ENCODE data around the gene ING3. TPM values are rescaled to one million over a fixed set of nuclear protein-coding genes. Genes with fewer than 3 reads are reported as not detected.

ING3 gene
- total RNA-seq, 4 donors from 2014 or later: 5.8 to 9.9 (median 6.7) TPM

DNA sequence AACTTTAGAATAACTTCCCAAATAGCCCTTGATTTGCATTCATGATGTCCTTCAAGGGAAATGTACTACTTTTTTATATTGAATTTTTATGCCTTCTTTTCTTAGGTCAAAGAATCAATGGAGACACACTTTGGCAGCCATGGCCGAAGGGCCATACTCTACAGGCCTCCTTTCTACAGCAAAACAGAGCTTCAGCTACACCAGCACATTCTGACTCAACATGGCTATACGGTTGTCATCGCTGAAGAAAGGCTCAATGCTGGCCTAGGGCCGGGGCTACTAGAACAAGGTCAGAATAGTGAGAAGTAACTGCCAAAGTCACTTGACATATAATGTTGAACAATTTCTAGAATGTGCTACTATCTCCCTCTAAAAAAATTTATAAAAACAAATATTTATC is 65.0 kb downstream of the ING3 start:
- TF ChIP-seq POLR2A (IDR thresholded peaks at IDR 0.05): no peak
- TF ChIP-seq, protein P1, sequence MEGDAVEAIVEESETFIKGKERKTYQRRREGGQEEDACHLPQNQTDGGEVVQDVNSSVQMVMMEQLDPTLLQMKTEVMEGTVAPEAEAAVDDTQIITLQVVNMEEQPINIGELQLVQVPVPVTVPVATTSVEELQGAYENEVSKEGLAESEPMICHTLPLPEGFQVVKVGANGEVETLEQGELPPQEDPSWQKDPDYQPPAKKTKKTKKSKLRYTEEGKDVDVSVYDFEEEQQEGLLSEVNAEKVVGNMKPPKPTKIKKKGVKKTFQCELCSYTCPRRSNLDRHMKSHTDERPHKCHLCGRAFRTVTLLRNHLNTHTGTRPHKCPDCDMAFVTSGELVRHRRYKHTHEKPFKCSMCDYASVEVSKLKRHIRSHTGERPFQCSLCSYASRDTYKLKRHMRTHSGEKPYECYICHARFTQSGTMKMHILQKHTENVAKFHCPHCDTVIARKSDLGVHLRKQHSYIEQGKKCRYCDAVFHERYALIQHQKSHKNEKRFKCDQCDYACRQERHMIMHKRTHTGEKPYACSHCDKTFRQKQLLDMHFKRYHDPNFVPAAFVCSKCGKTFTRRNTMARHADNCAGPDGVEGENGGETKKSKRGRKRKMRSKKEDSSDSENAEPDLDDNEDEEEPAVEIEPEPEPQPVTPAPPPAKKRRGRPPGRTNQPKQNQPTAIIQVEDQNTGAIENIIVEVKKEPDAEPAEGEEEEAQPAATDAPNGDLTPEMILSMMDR (IDR thresholded peaks at IDR 0.05 in 4 of 5, conservative IDR thresholded peaks at IDR 0.05 in 1 of 5): no peak
- in situ Hi-C loops (cut with MboI; ENCODE audit: low sequenced_read_pairs in 4 of 4): no loop called here
- Histone ChIP-seq H3K4me1 (peaks cover 79 to 83% of the 10 kb centered on the region in 2 donors), H3K36me3 (peaks cover 0 to 10% of the 10 kb centered on the region in 2 donors), H3K27ac (peak overlapping the region; percentile 72 to 98 (median 94)), H3K27me3 (no peaks in the 10 kb centered on the region), H3K9me3 (no peaks in the 10 kb centered on the region), H3K4me3 (no peak overlapping the region)
- ATAC-seq: no peak
- intact Hi-C loops (cut with DNase I; ENCODE audit: low total_unique reads): no loop called here
- no peak for DNase-seq

DNA sequence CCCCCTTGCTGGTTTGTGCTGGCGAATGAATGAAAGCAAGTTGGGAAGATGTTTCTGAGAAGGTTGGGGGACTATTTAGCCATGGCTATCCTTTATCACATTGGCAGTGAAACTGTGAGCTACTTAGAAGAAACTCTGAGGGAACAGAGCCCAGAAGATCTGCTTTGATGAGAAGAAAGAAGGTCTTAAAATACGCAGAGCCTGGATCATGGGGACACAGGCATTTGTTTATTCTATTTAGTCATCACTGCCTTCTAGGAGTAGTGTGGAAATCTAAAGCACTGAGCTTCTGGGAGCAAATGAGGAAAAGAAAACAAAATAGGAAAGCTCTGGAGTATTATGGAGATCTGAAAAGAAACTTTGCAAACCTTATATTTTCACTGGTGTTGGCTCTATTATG is 66.4 kb downstream of the ING3 start:
- peak in 1 of 2 donors; percentile 29 for DNase-seq
- in situ Hi-C loops (cut with MboI; ENCODE audit: low sequenced_read_pairs in 4 of 4): no loop called here
- TF ChIP-seq, protein P1 (IDR thresholded peaks at IDR 0.05 in 4 of 5, conservative IDR thresholded peaks at IDR 0.05 in 1 of 5): no peak
- no peak for TF ChIP-seq POLR2A (IDR thresholded peaks at IDR 0.05)

DNA sequence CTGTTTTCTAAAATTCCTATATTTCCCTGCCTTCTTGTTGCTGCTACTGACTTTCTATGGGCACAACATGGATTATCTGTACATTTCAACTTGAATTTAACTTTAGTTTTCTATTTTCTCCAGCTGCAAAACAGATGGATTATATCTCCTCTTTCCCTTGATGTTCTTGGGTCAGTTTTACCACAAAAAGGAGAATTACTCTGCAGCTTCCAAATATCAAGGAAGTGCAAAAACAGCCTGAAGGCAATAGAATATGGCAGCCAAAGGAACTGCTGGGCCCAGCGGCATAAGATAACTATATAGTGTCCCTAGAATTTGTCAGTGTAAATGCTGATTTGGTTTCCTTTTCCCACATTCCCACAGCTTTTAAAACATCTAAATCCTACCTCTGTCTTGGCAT is 67.0 kb downstream of the ING3 start:
- H3K4me3 ChIP-seq: no peak overlapping the region
- ATAC-seq (no peak), DNase-seq (no peak)
- peaks cover 0 to 10% of the 10 kb centered on the region in 2 donors for H3K36me3 ChIP-seq
- TF ChIP-seq POLR2A (IDR thresholded peaks at IDR 0.05): no peak
- TF ChIP-seq, protein P1 (IDR thresholded peaks at IDR 0.05 in 4 of 5, conservative IDR thresholded peaks at IDR 0.05 in 1 of 5): no peak
- intact Hi-C loops (cut with DNase I; ENCODE audit: low total_unique reads) (no loop called here), in situ Hi-C loops (cut with MboI; ENCODE audit: low sequenced_read_pairs in 4 of 4) (no loop called here)
- peaks cover 81 to 82% of the 10 kb centered on the region in 2 donors for H3K4me1 ChIP-seq
- H3K27me3 ChIP-seq: no peaks in the 10 kb centered on the region
- no peaks in the 10 kb centered on the region for H3K9me3 ChIP-seq
- H3K27ac ChIP-seq: peak overlapping the region; percentile 72 to 98 (median 94)

More for the DNA sequence above, 66.4 kb downstream of the ING3 start:
- H3K36me3 ChIP-seq: peaks cover 0 to 10% of the 10 kb centered on the region in 2 donors
- intact Hi-C loops (cut with DNase I; ENCODE audit: low total_unique reads): no loop called here
- H3K9me3 ChIP-seq: no peaks in the 10 kb centered on the region
- peak overlapping the region; percentile 72 to 98 (median 94) for H3K27ac ChIP-seq
- no peaks in the 10 kb centered on the region for H3K27me3 ChIP-seq
- peaks cover 82% of the 10 kb centered on the region in 2 donors for H3K4me1 ChIP-seq
- H3K4me3 ChIP-seq: no peak overlapping the region
- ATAC-seq: peak; percentile 32 to 64

DNA sequence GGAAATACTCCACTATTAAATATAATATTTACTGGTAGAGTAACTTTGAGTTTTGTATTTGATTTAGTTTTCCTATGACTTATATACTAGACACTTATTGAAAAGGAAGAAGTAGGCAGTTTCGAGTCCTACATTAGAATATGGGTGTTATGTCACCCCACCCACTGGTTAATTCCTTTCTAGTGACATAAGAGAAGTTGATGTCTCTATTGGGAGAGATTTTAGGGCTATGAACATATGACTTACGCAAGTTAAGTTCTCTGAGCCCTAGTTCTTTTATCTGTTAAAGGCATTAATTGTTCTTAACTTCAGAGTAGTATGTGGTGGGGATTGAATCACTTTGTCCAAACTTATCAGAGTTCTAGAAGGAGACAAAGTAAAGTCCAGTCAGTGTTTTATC is 68.4 kb downstream of the ING3 start:
- Histone ChIP-seq H3K4me3 (no peak overlapping the region), H3K27me3 (no peaks in the 10 kb centered on the region), H3K9me3 (no peaks in the 10 kb centered on the region), H3K27ac (peak overlapping the region; percentile 54 to 98 (median 94)), H3K4me1 (peaks cover 82 to 85% of the 10 kb centered on the region in 2 donors), H3K36me3 (peaks cover 0 to 10% of the 10 kb centered on the region in 2 donors)
- DNase-seq (no peak), ATAC-seq (peak; percentile 39 to 40)
- TF ChIP-seq, protein P1 (IDR thresholded peaks at IDR 0.05 in 4 of 5, conservative IDR thresholded peaks at IDR 0.05 in 1 of 5): no peak
- TF ChIP-seq POLR2A (IDR thresholded peaks at IDR 0.05): no peak
- in situ Hi-C loops (cut with MboI; ENCODE audit: low sequenced_read_pairs in 4 of 4) (no loop called here), intact Hi-C loops (cut with DNase I; ENCODE audit: low total_unique reads) (no loop called here)

Measured in gastrocnemius medialis (tissue), 4 donors.